HEK293 (cell line): ENCODE results near the gene FAM153A.
"Not testable (repeated sequence)": the region's sequence is repeated elsewhere in the genome, so short reads cannot be mapped to it uniquely, and the experiment has no call there.

Experiments
- CTCF ChIP-seq: fragments of 450-650 bp; formaldehyde crosslinking; IDR thresholded peaks from 2 replicates; pipeline ENCODE4 v1.5.1; 2016; ENCODE audit warnings: missing biosample characterization, missing genetic modification characterization
- PBX3 ChIP-seq: sonication (generic); formaldehyde crosslinking; IDR thresholded peaks from 2 replicates; pipeline ENCODE4 v1.8.1; 2022; ENCODE audit warnings: mild to moderate bottlenecking, moderate library complexity, missing genetic modification reagents
- ZBTB11 ChIP-seq: fragments of 450-650 bp; formaldehyde crosslinking; conservative IDR thresholded peaks from 2 replicates; pipeline ENCODE4 v1.5.1; 2016; ENCODE audit warnings: low read depth, missing biosample characterization, missing genetic modification characterization
- ZBTB44 ChIP-seq: fragments of 450-650 bp; IDR thresholded peaks from 2 replicates; pipeline ENCODE4 v1.5.1; 2018; ENCODE audit warnings: missing biosample characterization, mild to moderate bottlenecking, missing genetic modification characterization
- ZNF174 ChIP-seq: fragments of 450-650 bp; formaldehyde crosslinking; IDR thresholded peaks from 2 replicates; pipeline ENCODE4 v1.5.0; 2017; ENCODE audit warnings: missing biosample characterization, mild to moderate bottlenecking, missing genetic modification characterization
- ZNF274 ChIP-seq, 2 experiments: fragments of 200-500 bp in 1 of 2; fragments of 450-650 bp in 1 of 2; sonication (Bioruptor generic) in 1 of 2; formaldehyde crosslinking in 1 of 2; IDR thresholded peaks; 2 replicates each; pipeline versions ENCODE4 v1.5.1 to v1.6.1; 2014 to 2016; ENCODE audit warnings: borderline replicate concordance in 1 of 2, inconsistent platforms in 1 of 2, low read length in 1 of 2, missing biosample characterization in 1 of 2, missing genetic modification characterization in 1 of 2
- ZNF777 ChIP-seq: fragments of 450-650 bp; formaldehyde crosslinking; IDR thresholded peaks from 2 replicates; pipeline ENCODE4 v1.5.1; 2017; ENCODE audit warnings: missing biosample characterization, missing genetic modification characterization, borderline replicate concordance
- ZXDB ChIP-seq: fragments of 450-650 bp; formaldehyde crosslinking; IDR thresholded peaks from 2 replicates; pipeline ENCODE4 v1.5.1; 2016; ENCODE audit warnings: missing biosample characterization, missing genetic modification characterization

- not testable (repeated sequence) for TF ChIP-seq ZNF174 (tag by site-specific recombination); ZXDB; ZBTB44 (tag by site-specific recombination); ZNF274 (IDR thresholded peaks at IDR 0.05; ENCODE audit: low read length); ZNF274 (tag by site-specific recombination; IDR thresholded peaks at IDR 0.05; ENCODE audit: borderline replicate concordance); ZBTB11 (tag by site-specific recombination); PBX3 (CRISPR knock-in tag); CTCF (tag by site-specific recombination); ZNF777
These were observed 39.8 kb upstream of the FAM153A start for GRCh38 chr5:177822489-177822888.
